ENCODE measurements around the gene RAB8B. TPM values are rescaled to one million over a fixed set of nuclear protein-coding genes. Genes with fewer than 3 reads are reported as not detected.
"Not testable (repeated sequence)": the region's sequence is repeated elsewhere in the genome, so short reads cannot be mapped to it uniquely, and the experiment has no call there.

RAB8B gene
- polyA plus RNA-seq, 3 donors = 32.2 to 35.2 (median 32.3) TPM

DNA sequence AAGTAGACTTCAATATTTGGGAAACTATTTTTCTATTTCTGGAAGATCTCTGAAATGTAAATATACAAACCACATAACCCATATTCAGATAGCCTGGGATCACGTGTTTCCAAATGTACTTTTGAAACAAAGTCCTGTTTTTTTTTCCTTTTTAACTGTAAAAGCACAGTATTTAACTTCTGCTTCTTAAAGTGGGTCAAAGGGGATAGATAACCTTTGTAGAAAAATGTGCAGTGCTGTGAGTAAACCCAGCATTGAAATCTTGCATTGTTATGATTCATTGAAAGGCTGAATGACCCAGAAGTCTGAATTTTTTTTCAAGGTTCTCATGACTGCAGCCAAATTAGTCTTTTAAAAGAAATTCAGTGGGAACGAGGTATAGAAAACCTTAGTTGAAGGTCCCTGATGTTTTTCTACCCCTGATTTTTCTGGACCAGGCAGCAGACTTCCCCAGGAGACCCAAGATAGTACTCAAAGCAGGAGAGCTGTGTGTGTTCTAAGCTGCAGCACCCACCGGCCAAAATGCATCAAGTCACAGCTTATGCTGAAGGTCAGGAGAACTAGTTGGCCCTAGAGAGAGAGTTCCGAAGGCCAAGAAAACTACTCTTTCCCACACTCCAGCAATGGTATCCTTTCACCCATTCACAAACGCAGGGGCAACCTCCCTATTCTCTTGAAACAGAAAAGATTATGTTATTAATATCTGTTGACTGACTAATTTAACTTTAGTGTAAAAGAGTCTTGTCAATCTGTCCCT, 44.4 kb downstream of the RAB8B start:
- no peak for DNase-seq (ENCODE audit: low read depth in 3 of 3, low spot score in 2 of 3)

DNA sequence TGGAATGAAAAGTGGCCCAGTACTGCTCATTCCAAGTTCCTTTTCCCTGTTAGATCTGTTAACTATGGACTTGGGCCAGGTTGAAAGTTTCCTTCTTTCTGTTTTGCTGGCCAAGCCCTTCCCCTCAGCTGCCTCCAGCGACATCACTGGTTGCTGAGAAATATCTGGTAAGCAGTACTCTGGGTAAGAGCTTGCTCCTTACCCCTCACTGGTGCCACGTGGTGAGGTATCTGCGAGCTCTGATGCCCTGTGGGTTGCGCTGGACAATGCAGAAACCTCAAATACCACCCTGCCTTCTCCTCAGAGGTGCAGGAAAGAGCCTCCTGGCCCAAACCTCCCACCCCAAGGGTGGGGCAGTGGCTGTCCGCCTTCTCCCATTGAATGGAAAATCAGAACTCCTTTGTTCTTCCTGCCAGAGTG, 45.1 kb downstream of the RAB8B start:
- no peak for DNase-seq (ENCODE audit: low read depth in 3 of 3, low spot score in 2 of 3)

DNA sequence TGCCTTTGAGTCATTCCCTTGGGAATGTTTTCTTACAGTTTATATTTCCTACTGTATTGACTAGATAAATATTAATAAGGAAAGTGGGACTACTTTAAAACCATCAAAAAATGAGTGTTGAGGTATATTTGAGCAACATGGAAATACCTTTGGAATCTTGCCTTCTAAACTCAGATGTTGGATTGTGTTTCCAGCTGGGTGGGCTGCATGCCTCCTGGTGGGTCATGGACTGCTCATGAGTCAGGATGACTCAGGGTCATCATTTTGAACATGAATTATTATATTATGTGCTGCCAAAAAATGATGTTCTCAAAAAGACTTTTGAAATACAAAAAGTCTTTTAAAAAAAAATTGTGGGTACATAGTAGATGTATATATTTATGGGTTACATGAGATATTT, 46.9 kb downstream of the RAB8B start:
- DNase-seq (ENCODE audit: low read depth in 3 of 3, low spot score in 2 of 3) = no peak

DNA sequence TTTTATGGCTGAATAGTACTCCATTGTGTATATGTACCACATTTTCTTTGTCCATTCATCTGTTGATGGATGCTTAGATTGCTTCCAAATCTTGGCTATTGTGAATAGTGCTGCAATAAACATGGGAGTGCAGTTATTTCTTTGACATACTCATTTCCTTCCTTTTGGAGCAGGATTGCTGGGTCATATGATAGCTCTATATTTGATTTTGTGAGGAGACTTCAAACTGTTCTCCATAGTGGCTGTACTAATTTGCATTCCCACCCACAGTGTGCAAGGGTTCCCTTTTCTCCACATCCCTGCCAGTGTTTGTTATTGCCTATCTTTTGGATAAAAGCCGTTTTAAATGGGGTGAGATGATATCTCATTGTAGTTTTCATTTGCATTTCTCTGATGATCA, 47.7 kb downstream of the RAB8B start:
- not testable (repeated sequence) for DNase-seq (ENCODE audit: low read depth in 3 of 3, low spot score in 2 of 3)

DNA sequence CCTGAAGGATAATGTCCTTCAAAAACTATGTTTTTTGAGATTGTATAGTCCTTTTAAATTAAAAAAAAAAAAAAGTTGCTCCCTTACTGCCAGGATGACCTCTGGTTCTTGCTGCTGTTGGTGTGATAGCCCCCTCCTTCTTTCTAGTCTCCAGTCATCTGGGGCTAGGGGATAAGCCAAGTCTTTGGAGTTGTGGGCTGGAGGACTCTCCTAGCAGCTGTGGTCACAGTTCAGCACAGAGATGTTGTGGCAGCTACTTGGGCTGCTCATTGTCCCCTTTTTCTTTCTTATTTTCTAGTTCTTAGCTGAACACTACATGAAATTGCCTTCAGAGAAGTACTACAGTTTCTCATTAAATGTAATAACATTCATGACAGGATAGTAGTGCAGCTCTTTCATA, 48.8 kb downstream of the RAB8B start:
- no peak for DNase-seq (ENCODE audit: low read depth in 3 of 3, low spot score in 2 of 3)

DNA sequence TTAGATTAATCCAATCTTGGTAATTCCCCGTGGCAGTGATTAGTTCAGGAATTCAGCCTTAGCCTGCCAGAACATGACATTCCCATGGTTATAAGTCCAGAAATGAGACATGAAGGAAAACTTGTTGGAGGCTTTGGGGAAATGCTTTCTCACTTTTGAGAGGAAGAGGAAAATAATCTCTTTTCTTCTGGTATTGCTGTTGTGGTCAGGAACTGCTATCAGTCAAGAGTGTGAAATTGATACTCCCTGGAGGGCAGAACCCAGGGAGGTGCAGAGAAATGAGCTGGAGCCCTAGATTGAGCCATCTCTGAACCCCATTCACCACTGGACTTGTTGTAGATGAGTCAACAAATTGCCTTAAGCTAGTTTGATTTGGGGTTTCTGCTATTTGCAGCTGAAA, 49.4 kb downstream of the RAB8B start:
- DNase-seq (ENCODE audit: low read depth in 3 of 3, low spot score in 2 of 3) = no peak

DNA sequence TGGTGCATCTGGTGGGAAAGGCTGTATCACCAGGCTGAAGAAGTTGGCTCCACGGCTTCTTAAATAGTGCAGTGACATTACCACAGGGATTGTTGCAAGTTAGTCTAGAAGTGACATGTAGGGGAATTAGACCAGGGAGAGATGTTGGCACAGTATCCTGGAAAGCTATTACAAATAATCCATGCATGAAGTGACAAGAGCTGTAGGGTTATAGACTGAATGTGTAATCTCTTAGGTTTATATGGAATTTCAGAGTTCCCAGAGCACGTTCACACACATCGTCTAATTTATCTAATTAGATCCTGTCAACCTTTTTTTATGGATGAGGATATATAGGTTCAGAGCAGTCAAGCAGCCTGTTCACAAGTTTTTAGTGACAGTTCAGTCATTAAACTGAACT, 50.7 kb downstream of the RAB8B start:
- DNase-seq (ENCODE audit: low read depth in 3 of 3, low spot score in 2 of 3) = no peak

DNA sequence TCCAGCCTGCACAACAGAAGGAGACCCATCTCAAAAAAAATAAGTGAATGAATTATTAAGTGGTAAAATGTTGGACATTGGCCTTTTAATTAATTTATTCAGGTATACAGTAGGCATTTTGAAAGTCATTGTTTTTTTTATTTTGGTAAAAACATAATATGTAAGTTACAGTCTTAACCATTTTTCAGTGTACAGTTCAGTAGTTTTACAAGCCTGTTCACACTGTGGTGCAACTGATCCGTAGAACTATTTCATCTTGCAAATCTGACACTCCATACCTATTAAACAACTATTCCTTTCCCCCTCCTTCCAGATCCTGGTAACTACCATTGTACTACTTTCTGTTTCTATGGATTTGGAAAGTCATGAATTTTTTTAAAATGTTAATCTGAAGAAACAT, 51.9 kb downstream of the RAB8B start:
- no peak for DNase-seq (ENCODE audit: low read depth in 3 of 3, low spot score in 2 of 3)

DNA sequence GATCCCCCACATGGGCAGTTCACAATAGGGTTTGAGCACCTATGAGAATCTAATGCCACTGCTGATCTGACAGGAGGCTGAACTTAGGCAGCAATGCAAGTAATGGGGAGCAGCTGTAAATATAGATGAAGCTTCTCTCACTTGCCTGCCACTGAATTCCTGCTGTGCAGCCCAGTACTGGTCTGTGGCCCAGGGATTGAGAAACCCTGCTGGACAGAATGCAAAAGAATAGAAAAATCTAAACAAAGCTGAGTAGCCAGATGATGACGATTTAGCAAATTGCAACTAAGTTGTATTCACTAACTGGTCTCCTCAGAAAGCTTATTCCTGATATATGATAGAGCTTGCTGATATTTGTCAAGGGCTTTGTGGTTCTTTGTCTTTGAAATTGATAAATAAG, 53.7 kb downstream of the RAB8B start:
- DNase-seq (ENCODE audit: low read depth in 3 of 3, low spot score in 2 of 3) = no peak

DNA sequence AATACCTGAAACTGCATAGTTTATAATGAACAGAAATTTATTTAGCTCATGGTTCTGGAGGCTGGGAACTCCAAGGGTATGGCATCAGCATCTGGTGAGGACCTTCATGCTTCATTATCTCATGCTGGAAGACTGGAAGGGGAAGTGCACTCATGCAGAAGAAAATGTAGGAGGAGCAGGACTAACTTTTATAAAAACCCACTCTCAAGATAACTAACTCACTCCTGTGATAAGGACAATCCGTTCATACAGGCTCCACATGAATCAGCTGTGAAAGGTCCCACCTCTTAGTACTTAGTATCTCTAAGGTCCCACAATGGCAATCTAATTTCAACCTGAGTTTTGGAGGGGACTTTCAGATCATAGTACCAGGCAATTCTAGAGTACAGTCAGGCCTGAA, 54.4 kb downstream of the RAB8B start:
- no peak for DNase-seq (ENCODE audit: low read depth in 3 of 3, low spot score in 2 of 3)

DNA sequence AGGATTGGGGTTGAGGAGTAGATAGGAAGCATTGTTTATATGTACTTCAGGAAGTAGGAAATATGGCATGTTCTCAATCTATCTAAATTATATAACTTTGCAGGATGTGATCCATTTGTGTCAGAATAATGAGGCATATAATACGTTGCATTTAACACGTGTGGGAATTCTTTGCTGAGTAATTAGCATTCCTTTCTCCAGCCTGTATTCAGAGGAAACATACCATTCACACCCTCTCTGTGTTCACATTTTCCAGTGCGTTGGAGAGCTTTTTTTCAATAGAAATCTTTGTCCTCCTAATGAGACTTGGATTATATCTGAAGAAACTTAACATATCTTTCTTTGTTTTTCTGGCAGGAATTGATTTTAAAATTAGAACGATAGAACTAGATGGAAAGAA, 55.0 kb downstream of the RAB8B start:
- no peak for DNase-seq (ENCODE audit: low read depth in 3 of 3, low spot score in 2 of 3)

DNA sequence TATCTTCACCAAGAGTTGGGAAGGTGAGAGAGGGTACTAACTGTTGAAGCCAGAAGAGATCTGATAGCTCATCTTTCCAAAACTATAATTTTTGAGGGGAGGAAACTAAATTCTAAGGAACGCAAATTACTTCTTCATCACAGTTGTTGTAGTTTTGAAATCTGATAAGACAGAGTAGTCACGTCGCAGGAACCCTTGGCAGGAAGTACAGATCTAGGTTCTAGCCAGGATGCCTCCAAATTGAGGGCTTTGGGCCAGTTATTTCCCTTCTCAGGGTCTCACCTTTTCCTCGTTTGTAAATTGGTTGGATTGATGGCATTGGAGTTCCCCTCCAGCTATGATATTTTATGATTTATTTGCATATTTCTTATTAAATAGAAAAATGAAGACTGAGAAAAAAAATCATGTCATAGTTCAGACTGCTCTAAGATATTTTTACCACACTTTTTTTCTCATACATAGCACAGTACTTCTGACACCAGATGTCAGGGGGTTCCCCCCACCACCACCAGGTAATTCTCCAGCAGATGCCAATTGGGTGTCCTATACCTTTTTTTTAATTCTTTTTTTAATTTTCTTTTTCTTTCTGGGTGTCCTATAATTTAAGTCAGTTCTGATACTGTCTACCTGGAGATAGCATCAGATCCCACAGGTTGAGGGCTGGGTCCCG, 55.7 kb downstream of the RAB8B start:
- DNase-seq (ENCODE audit: low read depth in 3 of 3, low spot score in 2 of 3) = no peak

DNA sequence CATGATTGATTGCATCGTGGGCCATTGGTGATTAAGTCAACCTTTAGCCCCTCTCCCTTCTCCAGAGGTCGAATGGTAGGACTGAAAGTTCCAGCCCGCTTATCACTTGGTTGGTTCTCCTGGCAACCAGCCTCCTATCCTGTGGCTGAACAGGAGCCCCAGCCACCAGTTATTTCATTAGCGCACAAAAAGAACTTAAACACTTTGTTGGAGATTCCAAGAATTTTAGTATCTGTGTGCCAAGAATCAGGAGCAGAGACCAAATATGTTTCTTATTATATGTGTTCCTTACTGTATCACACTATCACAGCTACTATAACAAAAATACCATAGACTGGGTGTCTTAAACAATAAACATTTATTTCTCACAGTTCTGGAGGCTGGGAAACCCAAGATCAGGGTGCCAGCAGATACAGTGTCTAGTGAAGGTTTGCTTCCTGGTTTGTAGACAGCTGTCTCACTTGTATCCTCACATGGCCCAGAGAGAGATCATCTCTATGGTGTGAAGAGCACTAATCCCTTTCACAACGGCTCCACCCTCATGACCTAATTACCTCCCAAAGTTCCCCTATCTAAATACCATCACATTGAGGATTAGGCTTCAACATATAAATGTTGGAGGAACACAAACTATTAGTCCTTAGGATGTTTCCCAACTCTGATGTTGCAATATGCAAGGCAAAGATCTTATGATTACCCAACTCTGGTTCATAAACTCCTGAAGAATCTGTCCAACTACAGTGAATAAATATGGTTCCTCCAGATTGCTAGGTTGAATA, 57.5 kb downstream of the RAB8B start:
- no peak for DNase-seq (ENCODE audit: low read depth in 3 of 3, low spot score in 2 of 3)

DNA sequence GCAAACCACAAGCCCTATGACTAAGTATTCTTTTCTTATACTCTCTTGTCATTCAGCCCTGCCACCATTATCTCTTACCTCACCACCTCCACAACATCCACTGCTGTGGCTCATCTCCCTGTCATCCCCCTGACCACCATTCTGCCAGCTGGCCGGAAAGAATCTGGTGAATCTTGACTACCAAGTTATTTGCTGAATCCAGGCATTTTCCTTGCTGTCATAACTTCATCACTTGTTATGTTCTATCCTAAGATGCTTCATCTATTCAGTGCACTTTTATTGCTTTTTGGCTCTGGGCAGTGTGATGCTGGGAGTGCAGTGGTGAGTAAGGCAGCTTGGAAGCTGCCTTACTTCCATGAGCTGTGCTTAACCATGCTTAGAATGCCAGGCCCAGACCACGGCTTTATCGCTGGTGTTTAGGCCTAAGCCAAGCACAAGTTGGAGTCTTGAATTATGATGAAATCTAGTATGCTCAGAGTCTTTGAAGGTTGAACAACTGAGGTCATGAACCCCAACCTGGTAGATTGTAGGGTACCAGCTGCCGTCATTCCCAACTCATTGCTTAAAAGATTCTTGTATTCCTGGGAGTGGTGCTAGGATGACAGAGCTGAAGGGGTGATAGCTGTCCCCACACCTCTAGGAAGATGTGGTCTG, 61.0 kb downstream of the RAB8B start:
- no peak for DNase-seq (ENCODE audit: low read depth in 3 of 3, low spot score in 2 of 3)

DNA sequence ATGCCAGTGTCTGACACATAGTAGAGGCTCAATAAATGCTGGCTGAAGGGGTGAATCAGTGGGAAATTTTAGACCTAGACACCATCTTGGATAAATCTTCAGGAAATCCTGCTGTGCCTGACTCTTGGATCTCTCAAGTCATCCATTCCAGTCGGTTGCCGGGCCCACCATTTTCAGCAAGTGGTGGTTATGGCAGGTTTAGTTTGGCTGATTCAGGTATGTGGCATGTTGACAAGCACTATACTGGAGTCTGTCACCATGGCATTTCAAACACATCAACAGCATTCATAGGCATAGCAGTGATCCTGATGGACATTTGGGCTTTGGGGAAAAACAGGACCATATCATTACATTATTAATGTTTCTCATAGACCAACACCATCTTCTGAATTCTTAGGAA, 62.3 kb downstream of the RAB8B start:
- no peak for DNase-seq (ENCODE audit: low read depth in 3 of 3, low spot score in 2 of 3)

DNA sequence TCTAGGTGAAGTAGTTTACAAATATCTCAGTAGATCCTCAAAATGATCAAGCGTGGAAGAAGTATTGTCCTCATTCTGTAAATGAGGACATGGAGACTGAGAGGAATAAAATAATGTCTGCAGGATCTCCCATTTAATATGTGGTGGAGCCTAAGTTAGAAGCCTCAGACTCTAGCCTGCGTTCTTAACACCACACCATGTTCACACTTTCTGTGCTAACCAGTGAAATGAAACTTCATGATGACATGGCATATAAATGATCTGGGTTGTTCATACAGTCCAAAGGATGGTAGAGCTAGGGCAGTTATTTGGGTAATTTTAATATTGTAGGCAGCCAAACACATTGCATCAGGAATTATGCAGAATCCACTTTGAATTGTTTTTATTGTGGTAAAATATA, 62.9 kb downstream of the RAB8B start:
- no peak for DNase-seq (ENCODE audit: low read depth in 3 of 3, low spot score in 2 of 3)

DNA sequence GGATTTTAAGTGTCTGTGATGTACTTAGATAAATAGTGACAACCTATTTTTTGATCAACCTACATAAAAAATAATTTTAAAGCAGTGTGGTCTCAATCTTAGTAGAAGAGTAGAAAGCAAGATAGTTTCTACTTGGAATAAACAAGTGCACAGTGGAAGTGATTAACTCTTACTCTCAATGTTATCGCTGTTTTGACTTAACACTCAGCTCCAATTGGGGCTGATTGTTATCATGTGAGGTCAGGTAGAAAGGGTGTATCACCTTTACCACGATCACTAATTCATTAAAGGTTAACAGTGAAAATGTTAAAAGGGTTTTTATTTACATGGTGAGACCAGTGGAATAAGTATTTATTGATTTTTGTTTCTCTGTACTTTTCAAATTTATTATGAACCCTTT, 65.6 kb downstream of the RAB8B start:
- no peak for DNase-seq (ENCODE audit: low read depth in 3 of 3, low spot score in 2 of 3)

DNA sequence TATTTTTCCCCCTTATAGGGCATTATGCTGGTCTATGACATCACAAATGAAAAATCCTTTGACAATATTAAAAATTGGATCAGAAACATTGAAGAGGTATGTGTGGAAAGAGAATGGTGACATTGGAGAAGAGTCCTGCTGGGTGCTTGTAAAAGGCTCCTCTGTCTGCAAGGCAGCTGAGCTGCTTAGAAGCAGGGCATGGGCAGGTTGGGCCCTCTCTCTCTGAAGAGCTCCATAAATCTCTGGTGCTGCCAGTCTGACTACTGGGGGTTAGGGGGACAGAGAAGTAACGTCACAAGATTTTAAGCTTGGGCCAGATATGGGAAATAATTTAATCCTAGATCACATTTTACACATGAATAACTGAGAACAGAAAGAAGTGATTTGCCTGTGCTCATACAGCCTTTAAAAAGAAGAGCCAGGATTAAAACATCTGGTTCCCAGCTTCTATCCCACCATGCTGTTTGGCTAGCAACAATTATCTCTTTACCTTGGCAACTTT, 66.1 kb downstream of the RAB8B start:
- no peak for DNase-seq (ENCODE audit: low read depth in 3 of 3, low spot score in 2 of 3)

DNA sequence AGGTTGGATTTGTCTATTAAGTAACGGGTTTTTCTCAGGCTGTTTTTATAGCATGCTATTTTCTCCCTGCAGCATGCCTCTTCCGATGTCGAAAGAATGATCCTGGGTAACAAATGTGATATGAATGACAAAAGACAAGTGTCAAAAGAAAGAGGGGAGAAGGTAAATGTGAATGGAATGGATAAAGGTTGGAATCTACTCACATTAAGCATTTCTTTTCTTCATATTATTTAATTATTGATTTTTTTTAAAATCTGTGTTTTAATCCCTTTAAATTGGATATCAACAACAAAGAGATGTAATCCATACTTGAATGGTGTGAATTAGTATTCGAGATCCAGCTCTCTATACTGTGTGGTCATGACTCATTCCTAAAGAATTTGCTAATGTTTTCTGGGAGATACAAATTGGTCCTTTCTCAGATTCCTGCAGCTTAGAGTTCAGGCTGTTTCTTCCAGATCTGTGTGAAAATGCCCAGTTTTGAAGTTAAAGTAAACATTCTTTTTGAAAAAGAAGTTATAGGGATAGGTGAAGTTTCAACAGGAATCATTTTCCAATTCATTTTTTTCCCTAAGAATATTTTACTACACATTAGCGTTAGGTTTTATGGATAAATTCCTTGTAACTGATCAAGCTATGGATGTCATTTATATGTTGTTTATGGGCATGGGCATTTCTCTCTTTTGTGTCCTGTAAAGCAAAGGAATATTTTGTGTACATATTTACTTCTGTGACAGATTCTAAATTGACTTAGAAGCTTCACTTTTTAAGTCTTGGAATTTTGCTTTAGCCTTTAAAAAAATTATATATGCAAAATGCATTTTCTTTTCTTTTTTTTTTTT, 67.2 kb downstream of the RAB8B start:
- DNase-seq (ENCODE audit: low read depth in 3 of 3, low spot score in 2 of 3) = no peak

DNA sequence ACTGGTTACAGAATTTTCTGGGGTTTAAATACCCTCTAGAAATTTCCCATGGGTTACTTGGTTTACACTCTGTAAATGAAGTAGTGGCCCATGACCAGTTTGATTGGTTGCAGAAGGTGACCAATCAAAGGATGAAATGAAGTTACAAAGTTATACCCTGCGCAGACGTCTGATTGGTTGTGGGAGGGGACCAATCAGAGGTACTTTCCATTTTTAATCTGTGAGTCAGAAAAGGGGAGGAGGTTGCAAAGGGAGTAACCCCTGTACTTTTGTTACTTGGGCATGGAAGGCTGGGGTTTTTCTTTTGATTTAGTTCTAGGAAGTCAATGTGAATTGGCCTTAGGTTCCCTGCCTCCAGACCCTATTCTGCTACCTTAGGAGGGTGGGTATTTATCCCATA, 69.3 kb downstream of the RAB8B start:
- no peak for DNase-seq (ENCODE audit: low read depth in 3 of 3, low spot score in 2 of 3)

All from right renal cortex interstitium (tissue), 3 donors.